DND-41 (cell line): ENCODE results near the gene SLC2A4RG.

Experiments
- EZH2 ChIP-seq: IDR thresholded peaks from 3 replicates; pipeline ENCODE4 v1.6.1; 2012; ENCODE audit warnings: borderline replicate concordance, low read depth, mild to moderate bottlenecking, moderate library complexity, low read length, inconsistent platforms; ENCODE audit not compliant: severe bottlenecking
- TF ChIP-seq, protein P1 (sequence below): IDR thresholded peaks from 2 replicates; pipeline ENCODE4 v1.5.1; 2012; ENCODE audit warnings: borderline replicate concordance, low read length, moderate library complexity, mild to moderate bottlenecking; ENCODE audit not compliant: poor library complexity, severe bottlenecking; ENCODE audit errors: extremely low read depth

- no peak for TF ChIP-seq EZH2
- TF ChIP-seq, protein P1, sequence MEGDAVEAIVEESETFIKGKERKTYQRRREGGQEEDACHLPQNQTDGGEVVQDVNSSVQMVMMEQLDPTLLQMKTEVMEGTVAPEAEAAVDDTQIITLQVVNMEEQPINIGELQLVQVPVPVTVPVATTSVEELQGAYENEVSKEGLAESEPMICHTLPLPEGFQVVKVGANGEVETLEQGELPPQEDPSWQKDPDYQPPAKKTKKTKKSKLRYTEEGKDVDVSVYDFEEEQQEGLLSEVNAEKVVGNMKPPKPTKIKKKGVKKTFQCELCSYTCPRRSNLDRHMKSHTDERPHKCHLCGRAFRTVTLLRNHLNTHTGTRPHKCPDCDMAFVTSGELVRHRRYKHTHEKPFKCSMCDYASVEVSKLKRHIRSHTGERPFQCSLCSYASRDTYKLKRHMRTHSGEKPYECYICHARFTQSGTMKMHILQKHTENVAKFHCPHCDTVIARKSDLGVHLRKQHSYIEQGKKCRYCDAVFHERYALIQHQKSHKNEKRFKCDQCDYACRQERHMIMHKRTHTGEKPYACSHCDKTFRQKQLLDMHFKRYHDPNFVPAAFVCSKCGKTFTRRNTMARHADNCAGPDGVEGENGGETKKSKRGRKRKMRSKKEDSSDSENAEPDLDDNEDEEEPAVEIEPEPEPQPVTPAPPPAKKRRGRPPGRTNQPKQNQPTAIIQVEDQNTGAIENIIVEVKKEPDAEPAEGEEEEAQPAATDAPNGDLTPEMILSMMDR = no peak
Measured at GRCh38 chr20:63694584-63695423, 44.8 kb upstream of the SLC2A4RG start.
